Activated naive CD8-positive, alpha-beta T cell treated with anti-CD3 and anti-CD28 coated beads for 36 hours (primary cell): Measurements from ENCODE around the gene VWA3A. TPM values are rescaled to one million over a fixed set of nuclear protein-coding genes. Genes with fewer than 3 reads are reported as not detected.
A peak's percentile ranks its signal among the peaks of the same experiment; 100 is the strongest.
"Not testable (repeated sequence)": the region's sequence is repeated elsewhere in the genome, so short reads cannot be mapped to it uniquely, and the experiment has no call there.

Experiments
- DNase-seq: peaks from one replicate; pipeline ENCODE4 v3.0.0; 2021
- H3K27ac Mint-ChIP-seq: one replicate; pipeline ENCODE4 v1.8.0; 2022; ENCODE audit warnings: mild to moderate bottlenecking, moderate library complexity, mixed read lengths
- H3K27me3 Mint-ChIP-seq: one replicate; pipeline ENCODE4 v1.8.0; 2022; ENCODE audit warnings: mild to moderate bottlenecking, mixed read lengths
- H3K36me3 Mint-ChIP-seq: one replicate; pipeline ENCODE4 v1.8.0; 2021; ENCODE audit warnings: mild to moderate bottlenecking, mixed read lengths
- H3K4me1 Mint-ChIP-seq: one replicate; pipeline ENCODE4 v1.8.0; 2021; ENCODE audit warnings: mixed read lengths
- H3K4me3 Mint-ChIP-seq: one replicate; pipeline ENCODE4 v1.8.0; 2022; ENCODE audit warnings: mild to moderate bottlenecking, moderate library complexity, mixed read lengths
- H3K9me3 Mint-ChIP-seq: one replicate; pipeline ENCODE4 v1.8.0; 2022; ENCODE audit warnings: mixed read lengths
- total RNA-seq, 2 experiments: library from RNA; stranded (reverse); gene quantifications; one replicate each; pipeline ENCODE4 v1.2.3, GENCODE V29; 2021

Gene VWA3A
- total RNA-seq, 2 experiments from 2014 or later, result 0.22 TPM; not detected in 1

DNA sequence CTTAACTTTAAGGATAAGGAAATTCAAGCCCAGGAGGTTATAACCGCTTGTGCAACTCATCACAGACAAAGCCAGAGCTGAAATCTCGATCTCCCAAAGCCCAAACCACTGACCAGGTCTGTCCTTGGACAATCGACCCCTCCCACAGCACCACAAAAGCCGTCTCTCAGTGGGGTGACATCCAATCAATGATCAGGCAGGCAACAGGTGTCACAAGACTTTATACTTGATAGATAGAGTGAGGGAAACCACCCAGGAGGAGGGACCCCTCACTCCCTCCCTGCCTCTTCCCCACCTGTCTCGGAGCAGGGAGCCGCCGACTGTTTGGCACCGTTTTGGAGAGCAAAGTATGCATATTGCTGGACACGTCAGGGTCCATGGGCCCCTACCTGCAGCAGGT lies 55.5 kb downstream of the VWA3A start:
- Mint-ChIP-seq H3K9me3 (no peaks in the 10 kb centered on the region), H3K36me3 (no peaks in the 10 kb centered on the region), H3K4me1 (no peaks in the 10 kb centered on the region), H3K27me3 (no peaks in the 10 kb centered on the region), H3K4me3 (no peak overlapping the region), H3K27ac (no peak overlapping the region)
- DNase-seq, result no peak

GRCh38 chr16:22151246-22151998 lies 59.1 kb downstream of the VWA3A start:
- H3K4me1 Mint-ChIP-seq, result no peaks in the 10 kb centered on the region
- H3K4me3 Mint-ChIP-seq, result no peak overlapping the region
- H3K27ac Mint-ChIP-seq, result no peak overlapping the region
- H3K9me3 Mint-ChIP-seq, result no peaks in the 10 kb centered on the region
- H3K36me3 Mint-ChIP-seq, result no peaks in the 10 kb centered on the region
- no peaks in the 10 kb centered on the region for H3K27me3 Mint-ChIP-seq
- no peak for DNase-seq

DNA sequence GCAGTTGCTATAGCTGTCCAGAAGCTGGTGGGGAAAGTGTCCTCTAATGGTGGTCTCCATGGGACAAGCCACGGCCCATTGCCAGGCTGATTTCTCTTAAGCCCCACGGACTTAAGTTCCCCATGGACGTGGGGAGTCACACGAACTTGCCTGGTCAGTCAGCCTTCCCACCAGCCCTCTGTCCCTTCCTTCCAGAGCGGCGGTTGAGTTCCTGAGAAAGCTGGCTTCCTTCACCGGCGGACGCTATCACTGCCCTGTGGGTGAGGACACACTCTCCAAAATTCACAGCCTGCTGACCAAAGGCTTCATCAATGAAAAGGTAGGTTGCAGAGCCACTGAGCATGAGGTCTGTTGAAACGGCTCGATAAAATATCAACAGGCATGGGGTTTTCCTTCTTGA lies 60.0 kb downstream of the VWA3A start:
- Mint-ChIP-seq H3K36me3 (no peaks in the 10 kb centered on the region), H3K4me1 (no peaks in the 10 kb centered on the region), H3K27me3 (no peaks in the 10 kb centered on the region), H3K4me3 (no peak overlapping the region), H3K27ac (no peak overlapping the region), H3K9me3 (no peaks in the 10 kb centered on the region)
- no peak for DNase-seq

DNA sequence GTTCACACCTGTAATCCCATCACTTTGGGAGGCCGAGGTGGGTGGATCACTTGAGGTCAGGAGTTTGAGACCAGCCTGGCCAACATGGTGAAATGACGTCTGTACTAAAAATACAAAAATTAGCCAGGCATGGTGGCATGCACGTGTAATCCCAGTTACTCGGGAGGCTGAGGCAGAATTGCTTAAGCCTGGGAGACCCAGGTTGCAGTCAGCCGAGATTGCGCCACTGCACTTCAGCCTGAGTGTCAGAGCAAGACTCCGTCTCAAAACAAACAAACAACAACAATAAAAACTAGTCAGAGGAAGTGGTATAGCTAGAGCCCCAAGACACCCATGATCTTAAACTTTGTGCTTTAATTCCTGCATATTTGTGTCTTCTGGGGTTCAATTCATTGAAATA lies 60.7 kb downstream of the VWA3A start:
- DNase-seq, H3K4me1 Mint-ChIP-seq: not testable (repeated sequence)

DNA sequence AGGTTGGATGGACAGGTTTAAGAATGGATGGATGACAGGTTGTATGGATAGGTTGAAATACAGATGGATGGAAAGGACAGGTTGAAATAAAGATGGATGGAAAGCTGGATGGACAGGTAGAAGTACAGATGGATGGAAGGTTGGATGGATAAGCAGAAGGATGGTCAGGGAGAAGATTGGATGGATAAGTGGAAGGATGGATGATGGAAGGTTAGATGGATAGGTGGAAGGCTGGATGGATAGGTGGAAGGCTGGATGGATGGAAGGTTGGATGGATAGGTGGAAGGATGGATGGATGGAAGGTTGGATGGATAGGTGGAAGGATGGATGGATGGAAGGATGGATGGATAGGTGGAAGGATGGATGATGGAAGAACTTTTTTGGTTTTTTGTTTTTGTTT lies 69.1 kb downstream of the VWA3A start:
- no peak overlapping the region for H3K4me3 Mint-ChIP-seq
- no peak overlapping the region for H3K27ac Mint-ChIP-seq
- no peaks in the 10 kb centered on the region for H3K9me3 Mint-ChIP-seq
- H3K4me1 Mint-ChIP-seq, result peaks cover 3% of the 10 kb centered on the region
- H3K36me3 Mint-ChIP-seq, result no peaks in the 10 kb centered on the region
- H3K27me3 Mint-ChIP-seq, result peaks cover 12% of the 10 kb centered on the region
- no peak for DNase-seq

More for the DNA sequence above, 60.7 kb downstream of the VWA3A start:
- not testable (repeated sequence) for H3K27ac Mint-ChIP-seq, H3K27me3 Mint-ChIP-seq, H3K9me3 Mint-ChIP-seq, H3K4me3 Mint-ChIP-seq, H3K36me3 Mint-ChIP-seq

DNA sequence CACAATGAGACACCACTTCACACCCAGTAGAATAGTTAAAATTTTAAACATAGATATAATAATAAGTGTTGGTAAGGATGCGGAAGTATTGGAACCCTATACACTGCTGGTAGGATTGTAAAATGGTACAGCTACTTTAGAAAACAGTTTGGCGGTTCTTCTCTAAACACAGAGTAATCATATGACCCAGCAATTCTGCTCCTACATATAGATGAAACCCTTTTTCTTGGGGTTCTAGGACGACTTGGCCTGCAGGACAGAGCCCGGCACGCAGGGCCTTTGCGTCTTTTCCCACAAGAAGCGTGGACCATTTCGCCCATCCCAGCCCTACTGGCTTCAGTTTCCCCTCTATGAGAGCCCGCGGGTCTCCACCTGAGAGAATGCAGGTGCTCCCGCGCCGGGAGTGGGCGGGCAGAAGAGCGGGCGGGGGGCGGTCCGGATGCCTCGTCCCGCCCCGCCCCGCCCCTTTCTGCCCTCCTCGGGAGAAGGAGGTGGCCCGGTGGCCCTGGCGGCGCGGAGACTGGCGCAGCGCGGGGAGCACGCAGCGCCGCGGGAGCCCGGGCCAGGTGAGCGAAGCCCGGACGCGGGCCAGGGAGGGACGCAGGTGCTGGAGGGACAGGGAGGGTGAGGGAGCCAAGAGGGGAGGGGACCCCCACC lies 69.8 kb downstream of the VWA3A start, which contains the start of gene SDR42E2:
TSS of gene SDR42E2 (plus strand) at position 508 of the 657 bp plus-strand sequence. CDS start 3,077 bp downstream, outside the sequence.
- Mint-ChIP-seq H3K4me1 (peaks cover 3% of the 10 kb centered on the region), H3K27ac (no peak within 1 kb of the TSS), H3K4me3 (no peak within 1 kb of the TSS), H3K27me3 (peaks cover 12% of the 10 kb centered on the region), H3K9me3 (no peaks in the 10 kb centered on the region), H3K36me3 (no peaks in the 10 kb centered on the region)
- peak; percentile 46 for DNase-seq

GRCh38 chr16:22162656-22163009 lies 70.3 kb downstream of the VWA3A start:
- Mint-ChIP-seq H3K4me1 (peaks cover 3% of the 10 kb centered on the region), H3K27me3 (peaks cover 12% of the 10 kb centered on the region), H3K27ac (no peak overlapping the region), H3K36me3 (no peaks in the 10 kb centered on the region), H3K9me3 (no peaks in the 10 kb centered on the region), H3K4me3 (no peak overlapping the region)
- no peak for DNase-seq

GRCh38 chr16:22163806-22164205 lies 71.5 kb downstream of the VWA3A start:
- peaks cover 12% of the 10 kb centered on the region for H3K27me3 Mint-ChIP-seq

GRCh38 chr16:22164482-22164881 lies 72.1 kb downstream of the VWA3A start:
- DNase-seq, result no peak
- Mint-ChIP-seq H3K27me3 (peaks cover 12% of the 10 kb centered on the region), H3K27ac (no peak overlapping the region), H3K9me3 (no peaks in the 10 kb centered on the region), H3K4me1 (peaks cover 3% of the 10 kb centered on the region), H3K4me3 (no peak overlapping the region), H3K36me3 (no peaks in the 10 kb centered on the region)

More at GRCh38 chr16:22163806-22164205, 71.5 kb downstream of the VWA3A start:
- Mint-ChIP-seq H3K4me1 (peaks cover 3% of the 10 kb centered on the region), H3K36me3 (no peaks in the 10 kb centered on the region), H3K4me3 (no peak overlapping the region), H3K27ac (no peak overlapping the region), H3K9me3 (no peaks in the 10 kb centered on the region)
- DNase-seq, result no peak

DNA sequence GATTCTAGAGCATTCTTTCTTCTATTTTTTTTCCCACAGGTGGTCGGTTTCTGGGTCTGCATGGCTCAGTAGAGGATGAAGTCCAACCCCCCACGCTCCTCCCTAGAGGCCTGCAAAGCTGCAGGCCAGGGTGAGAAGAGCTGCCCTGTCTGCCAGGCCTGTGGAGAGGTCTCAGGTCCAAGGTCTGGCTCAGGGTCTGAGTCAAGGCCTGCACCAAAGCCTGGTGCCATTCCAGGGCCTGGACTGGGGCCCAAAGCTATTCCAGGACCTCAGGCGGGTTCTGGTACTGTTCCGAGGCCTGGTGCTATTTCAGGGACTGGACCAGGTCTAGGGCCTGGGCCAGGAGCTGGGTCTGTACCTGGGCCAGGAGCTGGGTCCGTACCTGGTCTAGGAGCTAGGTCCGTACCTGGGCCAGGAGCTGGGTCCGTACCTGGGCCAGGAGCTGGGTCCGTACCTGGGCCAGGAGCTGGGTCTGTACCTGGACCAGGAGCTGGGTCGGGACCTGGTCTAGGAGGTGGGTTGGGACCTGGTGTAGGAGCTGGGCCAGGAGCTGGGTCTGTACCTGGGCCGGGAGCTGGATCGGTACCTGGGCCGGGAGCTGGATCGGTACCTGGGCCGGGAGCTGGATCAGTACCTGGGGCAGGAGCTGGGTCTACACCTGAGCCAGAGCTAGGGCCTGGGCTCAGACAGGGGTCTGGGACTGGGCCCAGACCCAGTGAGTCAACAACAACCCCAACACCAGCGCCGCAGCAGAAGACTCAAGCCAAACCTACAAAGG lies 73.4 kb downstream of the VWA3A start:
- Mint-ChIP-seq H3K9me3 (no peaks in the 10 kb centered on the region), H3K36me3 (no peaks in the 10 kb centered on the region), H3K27ac (no peak overlapping the region), H3K4me1 (peaks cover 3% of the 10 kb centered on the region), H3K27me3 (peaks cover 12% of the 10 kb centered on the region), H3K4me3 (no peak overlapping the region)
- DNase-seq, result no peak

DNA sequence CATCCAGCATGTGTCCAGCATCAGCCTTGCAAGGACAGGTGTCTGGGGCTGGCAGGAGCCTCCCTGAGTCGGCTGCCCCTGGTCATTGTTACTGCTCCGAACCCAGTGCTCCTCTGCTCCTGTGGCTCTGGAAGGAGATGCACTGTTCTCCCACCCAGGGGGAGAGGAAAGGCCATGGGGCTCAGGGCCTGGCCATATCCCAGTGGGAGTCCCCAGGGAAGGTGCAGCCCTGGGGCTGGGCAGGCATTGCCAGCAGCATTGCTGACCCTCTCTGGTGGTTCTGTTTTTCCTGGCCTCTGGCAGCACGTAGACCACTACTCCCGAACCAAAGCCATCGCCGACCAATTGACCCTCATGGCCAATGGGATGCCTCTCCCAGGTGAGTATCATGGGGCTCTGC lies 79.6 kb downstream of the VWA3A start:
- Mint-ChIP-seq H3K4me1 (no peaks in the 10 kb centered on the region), H3K9me3 (no peaks in the 10 kb centered on the region), H3K27me3 (no peaks in the 10 kb centered on the region), H3K36me3 (no peaks in the 10 kb centered on the region), H3K27ac (no peak overlapping the region), H3K4me3 (no peak overlapping the region)
- no peak for DNase-seq

- H3K36me3 Mint-ChIP-seq, H3K27me3 Mint-ChIP-seq, H3K4me1 Mint-ChIP-seq, H3K9me3 Mint-ChIP-seq, H3K27ac Mint-ChIP-seq, DNase-seq, H3K4me3 Mint-ChIP-seq: not testable (repeated sequence)
Observed at GRCh38 chr16:22172642-22173041, 80.3 kb downstream of the VWA3A start.

DNA sequence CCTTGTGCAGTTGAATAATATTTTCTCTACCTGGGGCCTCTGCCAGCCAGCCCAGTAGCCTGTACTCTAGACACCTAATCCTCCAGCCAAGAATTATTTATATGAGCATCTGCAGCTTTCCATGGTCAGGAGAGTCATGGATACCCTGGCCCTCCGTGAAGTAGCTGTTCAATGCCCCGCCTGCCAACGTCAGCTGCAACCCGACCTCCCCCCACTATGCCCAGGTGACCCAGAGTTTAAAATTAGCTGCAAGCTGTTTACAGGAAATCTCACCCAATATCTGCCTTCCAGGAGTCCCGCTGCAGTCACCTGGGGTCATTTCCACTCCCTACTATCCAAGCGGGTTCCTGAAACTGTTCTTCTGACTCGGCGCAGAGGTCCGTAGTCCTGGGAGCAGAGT lies 82.3 kb downstream of the VWA3A start:
- DNase-seq, result no peak
- H3K4me1 Mint-ChIP-seq, result no peaks in the 10 kb centered on the region
- H3K9me3 Mint-ChIP-seq, result no peaks in the 10 kb centered on the region
- H3K4me3 Mint-ChIP-seq, result no peak overlapping the region
- H3K27me3 Mint-ChIP-seq, result no peaks in the 10 kb centered on the region
- no peak overlapping the region for H3K27ac Mint-ChIP-seq
- H3K36me3 Mint-ChIP-seq, result no peaks in the 10 kb centered on the region

GRCh38 chr16:22177968-22178930 lies 85.9 kb downstream of the VWA3A start:
- no peaks in the 10 kb centered on the region for H3K27me3 Mint-ChIP-seq
- no peaks in the 10 kb centered on the region for H3K9me3 Mint-ChIP-seq
- H3K4me1 Mint-ChIP-seq, result no peaks in the 10 kb centered on the region
- no peak for DNase-seq
- H3K4me3 Mint-ChIP-seq, result no peak overlapping the region
- no peaks in the 10 kb centered on the region for H3K36me3 Mint-ChIP-seq
- no peak overlapping the region for H3K27ac Mint-ChIP-seq
